Muscle layer of duodenum (tissue), 2 donors: Measurements from ENCODE around the gene DBET.
"Not testable (repeated sequence)": the region's sequence is repeated elsewhere in the genome, so short reads cannot be mapped to it uniquely, and the experiment has no call there.

Experiments used
- H3K27ac ChIP-seq: one replicate; pipeline ENCODE4 v1.7.0; 2013; ENCODE audit warnings: mild to moderate bottlenecking, low read length
- H3K27me3 ChIP-seq: one replicate; pipeline ENCODE4 v1.7.0; 2013; ENCODE audit warnings: low read depth, mild to moderate bottlenecking, control low read depth, low read length
- H3K36me3 ChIP-seq, 2 donors: one replicate each; pipeline ENCODE4 v1.7.0; 2013; ENCODE audit warnings: low read length in 2 of 2, control low read depth in 1 of 2, mild to moderate bottlenecking in 1 of 2; ENCODE audit not compliant: insufficient read depth in 2 of 2, control insufficient read depth in 1 of 2
- H3K4me1 ChIP-seq, 2 donors: one replicate each; pipeline ENCODE4 v1.7.0; 2013; ENCODE audit warnings: low read length in 2 of 2, mild to moderate bottlenecking in 2 of 2, control low read depth in 1 of 2, moderate library complexity in 1 of 2; ENCODE audit not compliant: insufficient read depth in 2 of 2, control insufficient read depth in 1 of 2
- H3K4me3 ChIP-seq, 2 donors: one replicate each; pipeline ENCODE4 v1.7.0; 2013; ENCODE audit warnings: low read length in 2 of 2, low read depth in 1 of 2, mild to moderate bottlenecking in 1 of 2
- H3K9me3 ChIP-seq, 2 donors: one replicate each; pipeline ENCODE4 v1.7.0; 2013; ENCODE audit warnings: low read length in 2 of 2, control low read depth in 1 of 2, mild to moderate bottlenecking in 1 of 2; ENCODE audit not compliant: control insufficient read depth in 1 of 2
- donor health status: healthy.

Gene DBET

GRCh38 chr4:190020790-190021717, 43.2 kb upstream of the DBET start:
- peaks cover 32% of the 10 kb centered on the region for H3K27me3 ChIP-seq
- peak overlapping the region in 1 of 2 donors; percentile 43 for H3K4me3 ChIP-seq
- H3K9me3 ChIP-seq, result no peaks in the 10 kb centered on the region
- H3K27ac ChIP-seq, result no peak overlapping the region
- peaks cover 0 to 40% of the 10 kb centered on the region in 2 donors for H3K4me1 ChIP-seq
- no peaks in the 10 kb centered on the region for H3K36me3 ChIP-seq

- H3K4me1 ChIP-seq, result peaks cover 0 to 37% of the 10 kb centered on the region in 2 donors
- not testable (repeated sequence) for H3K36me3 ChIP-seq, H3K4me3 ChIP-seq, H3K27ac ChIP-seq, H3K9me3 ChIP-seq
- H3K27me3 ChIP-seq, result peaks cover 25% of the 10 kb centered on the region
Measured at GRCh38 chr4:190021973-190022372, 42.3 kb upstream of the DBET start.

- not testable (repeated sequence) for H3K27ac ChIP-seq, H3K36me3 ChIP-seq, H3K9me3 ChIP-seq
- H3K4me3 ChIP-seq, result peak overlapping the region in 1 of 2 donors; percentile 21
- H3K27me3 ChIP-seq, result peaks cover 19% of the 10 kb centered on the region
- H3K4me1 ChIP-seq, result peaks cover 0 to 29% of the 10 kb centered on the region in 2 donors
Measured at GRCh38 chr4:190022614-190023281, 41.6 kb upstream of the DBET start.

GRCh38 chr4:190027156-190027555, 37.1 kb upstream of the DBET start, which contains the start of gene FRG2:
TSS of gene FRG2 (minus strand) at chr4:190027256. CDS start at chr4:190027204, 52 bp downstream.
- not testable (repeated sequence) for H3K9me3 ChIP-seq, H3K27me3 ChIP-seq, H3K4me3 ChIP-seq, H3K36me3 ChIP-seq, H3K27ac ChIP-seq, H3K4me1 ChIP-seq

GRCh38 chr4:190031264-190031663, 33.0 kb upstream of the DBET start:
- H3K27ac ChIP-seq, H3K36me3 ChIP-seq, H3K9me3 ChIP-seq, H3K4me3 ChIP-seq, H3K4me1 ChIP-seq, H3K27me3 ChIP-seq: not testable (repeated sequence)

- H3K36me3 ChIP-seq, H3K4me1 ChIP-seq, H3K4me3 ChIP-seq, H3K27me3 ChIP-seq, H3K9me3 ChIP-seq, H3K27ac ChIP-seq: not testable (repeated sequence)
Measured at GRCh38 chr4:190037704-190038388, 26.5 kb upstream of the DBET start.

- H3K27ac ChIP-seq, H3K4me1 ChIP-seq, H3K9me3 ChIP-seq, H3K27me3 ChIP-seq, H3K4me3 ChIP-seq, H3K36me3 ChIP-seq: not testable (repeated sequence)
Measured at GRCh38 chr4:190040873-190041272, 23.4 kb upstream of the DBET start.

GRCh38 chr4:190047627-190048026, 16.7 kb upstream of the DBET start:
- not testable (repeated sequence) for H3K4me1 ChIP-seq, H3K9me3 ChIP-seq, H3K36me3 ChIP-seq, H3K27ac ChIP-seq, H3K27me3 ChIP-seq, H3K4me3 ChIP-seq

GRCh38 chr4:190049378-190050239, 14.7 kb upstream of the DBET start:
- not testable (repeated sequence) for H3K4me3 ChIP-seq, H3K4me1 ChIP-seq, H3K27me3 ChIP-seq, H3K9me3 ChIP-seq, H3K36me3 ChIP-seq, H3K27ac ChIP-seq

- H3K27ac ChIP-seq, H3K36me3 ChIP-seq, H3K9me3 ChIP-seq, H3K4me1 ChIP-seq, H3K4me3 ChIP-seq, H3K27me3 ChIP-seq: not testable (repeated sequence)
Measured at GRCh38 chr4:190058997-190059396, 5.3 kb upstream of the DBET start.

GRCh38 chr4:190064805-190065204, 503 bp downstream of the DBET start:
- H3K4me3 ChIP-seq, H3K4me1 ChIP-seq, H3K9me3 ChIP-seq: not testable (repeated sequence)

More at GRCh38 chr4:190064805-190065204, 503 bp downstream of the DBET start:
- H3K36me3 ChIP-seq, H3K27ac ChIP-seq, H3K27me3 ChIP-seq: not testable (repeated sequence)
